ENCODE data around the gene IL23R.

- TF ChIP-seq CTCF (IDR thresholded peaks at IDR 0.05): no peak
- TF ChIP-seq POLR2AphosphoS5 (IDR thresholded peaks at IDR 0.05): no peak
- no peak for TF ChIP-seq EP300 (IDR thresholded peaks at IDR 0.05)
- no peak for TF ChIP-seq POLR2A (IDR thresholded peaks at IDR 0.05)
Measured at GRCh38 chr1:67134695-67135094, 31.6 kb upstream of the IL23R start, which contains the start of gene C1orf141.
